ENCODE results near the gene SERPINA6.
"Not testable (repeated sequence)": the region's sequence is repeated elsewhere in the genome, so short reads cannot be mapped to it uniquely, and the experiment has no call there.

The SERPINA6 gene

GRCh38 chr14:94354190-94354589 lies 31.1 kb upstream of the SERPINA6 start:
- not testable (repeated sequence) for DNase-seq

GRCh38 chr14:94349276-94349675 lies 26.1 kb upstream of the SERPINA6 start:
- DNase-seq = no peak

GRCh38 chr14:94348836-94349235 lies 25.7 kb upstream of the SERPINA6 start:
- no peak for DNase-seq

GRCh38 chr14:94346841-94347240 lies 23.7 kb upstream of the SERPINA6 start:
- DNase-seq = no peak

DNA sequence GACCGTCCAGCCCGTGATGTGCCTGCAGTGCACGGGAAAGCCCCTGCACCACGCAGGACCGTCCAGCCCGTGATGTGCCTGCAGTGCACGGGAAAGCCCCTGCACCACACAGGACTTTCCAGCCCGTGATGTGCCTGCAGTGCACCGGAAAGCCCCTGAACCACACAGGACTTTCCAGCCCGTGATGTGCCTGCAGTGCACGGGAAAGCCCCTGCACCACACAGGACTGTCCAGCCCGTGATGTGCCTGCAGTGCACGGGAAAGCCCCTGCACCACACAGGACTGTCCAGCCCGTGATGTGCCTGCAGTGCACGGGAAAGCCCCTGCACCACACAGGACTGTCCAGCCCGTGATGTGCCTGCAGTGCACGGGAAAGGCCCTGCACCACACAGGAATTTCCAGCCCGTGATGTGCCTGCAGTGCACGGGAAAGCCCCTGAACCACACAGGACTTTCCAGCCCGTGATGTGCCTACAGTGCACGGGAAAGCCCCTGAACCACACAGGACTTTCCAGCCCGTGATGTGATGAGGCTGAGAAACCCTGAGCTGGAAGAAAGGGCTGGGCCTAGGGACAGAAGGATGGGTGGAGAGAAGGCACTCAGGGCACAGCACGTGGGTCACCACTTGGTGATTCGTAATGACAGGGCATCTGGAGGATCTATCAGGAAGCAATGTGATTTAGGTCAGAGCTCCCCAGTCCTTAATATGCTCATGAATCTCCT lies 23.1 kb upstream of the SERPINA6 start:
- peak; percentile 89 for DNase-seq

DNA sequence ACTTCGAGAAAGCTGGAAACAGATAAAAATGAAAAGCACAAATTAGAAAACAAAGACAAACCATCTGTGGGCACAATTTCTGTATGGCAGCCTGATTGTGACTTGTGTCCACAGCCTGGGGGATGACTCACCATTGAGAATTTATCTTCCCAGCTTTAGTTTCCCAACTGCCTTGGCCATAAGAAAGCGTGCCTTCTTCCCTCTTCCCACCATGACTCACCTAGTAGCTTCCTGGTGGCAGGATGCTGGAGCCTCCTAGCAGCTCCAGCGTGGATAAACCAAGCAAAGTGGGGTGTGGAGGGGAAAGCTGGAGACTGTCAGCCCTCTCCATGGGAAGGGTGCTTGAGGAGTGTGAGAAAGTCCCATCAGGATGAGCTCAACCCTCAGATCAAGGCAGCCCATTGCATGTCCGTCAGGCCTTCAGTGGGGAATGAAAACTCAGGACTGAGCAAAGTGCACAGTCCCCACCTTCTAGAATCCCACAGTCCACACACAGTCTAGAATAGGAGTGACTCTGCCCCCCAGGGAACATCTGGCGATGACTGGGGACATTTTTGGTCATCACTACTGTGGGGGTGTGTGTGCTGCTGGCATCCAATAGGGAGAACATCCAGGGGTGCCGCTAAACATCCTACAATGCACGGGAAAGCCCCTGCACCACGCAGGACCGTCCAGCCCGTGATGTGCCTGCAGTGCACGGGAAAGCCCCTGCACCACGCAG lies 22.4 kb upstream of the SERPINA6 start:
- DNase-seq = no peak

DNA sequence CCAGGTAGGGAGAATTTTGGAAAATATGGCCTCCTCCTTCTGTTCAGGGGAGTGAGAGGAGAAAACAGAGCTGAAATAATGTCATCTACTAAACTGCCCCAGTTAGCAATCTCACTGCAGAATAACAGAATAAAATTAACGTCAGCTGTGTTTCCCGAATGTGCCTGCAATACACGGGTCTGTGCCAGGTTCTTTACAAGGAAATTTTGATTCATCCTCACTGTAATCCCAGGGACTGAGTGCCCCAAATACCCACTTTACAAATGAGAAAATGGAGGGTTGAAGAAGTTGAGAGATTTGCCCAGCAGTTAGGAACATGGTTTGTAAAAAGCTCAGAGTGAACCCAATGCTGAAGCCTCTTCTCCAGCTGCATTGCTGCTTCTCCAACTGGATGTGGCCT lies 21.3 kb upstream of the SERPINA6 start:
- no peak for DNase-seq

- DNase-seq = no peak
These were observed 20.3 kb upstream of the SERPINA6 start for GRCh38 chr14:94343238-94344005.

DNA sequence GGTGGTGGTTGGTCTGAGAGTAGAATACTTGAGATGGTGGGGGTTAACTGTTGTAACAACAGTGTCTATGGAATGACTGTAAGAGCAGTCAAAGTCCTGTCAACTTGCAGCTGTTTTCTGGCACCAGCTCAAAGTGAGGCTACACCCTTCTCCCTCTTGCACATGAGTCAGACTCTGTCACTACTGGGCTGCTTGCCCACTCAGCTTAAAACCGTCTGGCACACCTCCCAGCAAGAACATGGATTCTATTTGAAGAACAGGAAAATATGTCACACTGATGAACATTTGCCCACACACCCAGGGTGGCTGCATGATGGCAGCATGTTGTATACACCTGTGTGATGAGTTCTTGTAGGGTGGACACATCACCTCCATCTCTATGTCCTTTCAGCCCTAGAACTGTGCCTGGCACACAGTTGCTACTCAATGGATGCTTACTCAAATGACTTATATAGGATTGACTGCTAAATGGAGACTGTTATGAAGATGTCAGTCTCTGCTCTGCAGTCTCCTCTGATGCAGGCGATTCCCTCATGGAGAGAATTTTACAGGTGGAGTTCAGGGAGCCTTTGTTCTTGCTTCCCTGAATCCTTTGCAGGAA lies 19.3 kb upstream of the SERPINA6 start:
- peak; percentile 70 for DNase-seq

- DNase-seq = no peak
These were observed 18.7 kb upstream of the SERPINA6 start for GRCh38 chr14:94341656-94342333.

GRCh38 chr14:94340533-94340932 lies 17.4 kb upstream of the SERPINA6 start:
- DNase-seq = no peak

GRCh38 chr14:94338023-94338422 lies 14.9 kb upstream of the SERPINA6 start:
- DNase-seq = no peak

DNA sequence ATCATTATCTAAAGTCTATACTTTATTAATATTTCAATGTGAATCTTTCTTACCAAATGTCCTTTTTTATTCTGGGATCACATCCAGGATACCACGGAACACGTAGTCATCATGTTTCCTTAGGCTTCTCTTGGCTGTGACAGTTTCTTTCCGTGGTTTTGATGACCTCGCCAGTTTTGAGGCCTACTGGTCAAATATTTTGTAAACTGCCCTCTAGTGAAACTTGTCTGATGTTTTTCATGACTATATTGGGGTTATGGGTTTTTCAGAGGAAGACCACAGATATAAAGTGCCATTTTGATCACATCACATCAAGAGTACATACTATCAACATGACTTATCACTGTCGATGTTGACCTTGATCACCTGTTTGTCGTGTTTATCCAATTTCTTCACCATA lies 14.1 kb upstream of the SERPINA6 start:
- no peak for DNase-seq

GRCh38 chr14:94334872-94335271 lies 11.7 kb upstream of the SERPINA6 start:
- no peak for DNase-seq

- no peak for DNase-seq
These were observed 9.5 kb upstream of the SERPINA6 start for GRCh38 chr14:94332587-94332986.

DNA sequence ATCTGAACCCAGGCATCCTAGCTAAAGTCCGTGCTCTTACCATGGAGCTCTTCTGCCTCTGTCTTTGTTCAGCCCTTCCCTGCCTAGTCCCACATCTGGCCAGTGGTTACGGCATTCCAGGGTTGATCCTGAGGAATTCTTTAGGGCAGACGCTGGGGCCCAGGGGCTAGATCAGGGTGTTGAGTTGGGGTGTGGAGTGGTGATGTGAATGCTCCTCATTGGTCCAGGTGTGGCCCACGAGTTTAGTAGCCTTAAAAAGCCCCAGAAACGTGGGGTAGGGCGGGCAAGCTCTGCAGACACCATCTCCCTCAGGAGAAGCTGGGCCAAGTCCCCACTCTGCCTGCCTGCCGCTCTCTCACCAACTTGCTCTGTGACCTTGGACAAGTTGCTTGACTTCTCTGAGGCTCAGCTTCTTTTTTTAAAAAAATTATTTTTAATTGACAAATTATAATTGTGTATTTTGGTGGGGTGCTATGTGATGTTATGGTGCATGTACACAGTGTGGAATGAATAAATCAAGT lies 9.0 kb upstream of the SERPINA6 start:
- no peak for DNase-seq

DNA sequence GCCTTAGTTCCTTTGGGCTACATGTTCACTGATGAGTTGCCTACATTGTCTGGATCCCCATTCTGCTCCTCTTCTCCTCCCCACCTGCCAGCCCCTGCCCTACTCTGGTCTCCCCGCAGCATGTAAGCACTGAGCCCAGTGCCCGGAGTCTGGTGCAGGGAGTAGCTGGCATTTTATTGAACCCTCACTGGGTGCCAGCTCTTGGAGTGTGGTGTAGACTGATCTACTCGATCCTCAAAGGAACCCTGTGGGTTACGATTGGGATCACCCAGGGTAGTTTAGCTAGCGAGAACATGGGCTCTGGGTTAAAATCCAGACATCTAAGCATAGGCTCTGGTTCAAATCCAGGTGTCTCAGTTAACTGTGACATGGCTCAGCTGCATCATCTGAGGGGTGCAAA lies 8.3 kb upstream of the SERPINA6 start:
- no peak for DNase-seq

- no peak for DNase-seq
These were observed 7.7 kb upstream of the SERPINA6 start for GRCh38 chr14:94330857-94331256.

DNA sequence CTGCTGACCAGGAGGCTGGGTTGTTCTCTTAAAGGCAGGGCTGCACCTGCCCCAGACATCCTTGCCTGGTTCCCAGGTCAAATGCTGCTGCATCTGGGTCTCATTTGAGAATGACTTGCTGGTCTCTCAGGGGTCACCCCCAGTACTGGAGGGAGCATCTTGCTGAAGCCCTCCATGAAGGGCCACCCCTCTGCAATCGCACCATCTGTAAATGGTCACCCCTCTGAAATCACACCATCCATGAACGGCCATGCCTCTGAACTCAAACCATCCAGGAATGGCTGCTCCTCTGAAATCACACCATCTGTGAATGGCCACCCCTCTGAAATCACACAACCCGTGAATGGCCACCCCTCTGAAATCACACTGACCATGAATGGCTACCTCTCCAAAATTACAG lies 7.3 kb upstream of the SERPINA6 start:
- DNase-seq = no peak

DNA sequence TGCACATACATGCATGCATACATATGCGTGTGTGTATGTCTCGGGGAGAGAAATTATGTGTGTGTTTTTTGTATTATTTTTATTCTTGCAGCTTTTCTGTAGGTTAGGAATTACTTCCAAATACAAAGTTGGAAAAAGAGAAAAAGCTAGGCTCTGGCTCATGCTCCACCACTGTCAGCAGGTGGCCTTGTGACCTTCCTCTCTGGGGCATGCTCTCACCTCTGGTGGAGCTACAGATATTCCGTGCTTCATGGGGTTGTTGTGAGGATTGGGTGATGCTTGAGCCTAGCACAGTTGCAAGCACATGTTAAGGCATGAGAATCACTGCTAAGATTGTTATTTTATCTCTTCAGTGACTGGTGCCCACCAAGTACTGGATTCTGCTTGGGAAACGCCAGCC lies 6.7 kb upstream of the SERPINA6 start:
- DNase-seq = no peak

DNA sequence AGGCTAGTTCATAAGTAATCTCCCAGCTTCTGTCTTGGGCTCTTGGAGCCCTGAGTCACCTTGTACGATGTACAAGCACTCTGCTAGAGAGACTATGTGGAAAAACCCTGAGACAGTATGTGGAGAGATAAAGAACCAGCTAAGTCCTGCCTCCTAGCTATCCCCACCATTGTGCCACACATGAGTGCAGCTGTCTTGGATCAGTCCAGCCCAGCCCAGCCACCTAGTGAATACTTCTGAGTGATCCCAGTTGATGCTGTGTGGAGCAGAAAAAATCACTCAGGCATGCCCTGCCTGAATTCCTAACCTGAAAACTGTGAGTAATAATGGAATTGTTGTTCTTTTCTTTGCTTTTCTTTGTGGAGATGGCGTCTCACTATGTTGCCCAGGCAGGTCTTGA lies 5.1 kb upstream of the SERPINA6 start:
- DNase-seq = no peak

DNA sequence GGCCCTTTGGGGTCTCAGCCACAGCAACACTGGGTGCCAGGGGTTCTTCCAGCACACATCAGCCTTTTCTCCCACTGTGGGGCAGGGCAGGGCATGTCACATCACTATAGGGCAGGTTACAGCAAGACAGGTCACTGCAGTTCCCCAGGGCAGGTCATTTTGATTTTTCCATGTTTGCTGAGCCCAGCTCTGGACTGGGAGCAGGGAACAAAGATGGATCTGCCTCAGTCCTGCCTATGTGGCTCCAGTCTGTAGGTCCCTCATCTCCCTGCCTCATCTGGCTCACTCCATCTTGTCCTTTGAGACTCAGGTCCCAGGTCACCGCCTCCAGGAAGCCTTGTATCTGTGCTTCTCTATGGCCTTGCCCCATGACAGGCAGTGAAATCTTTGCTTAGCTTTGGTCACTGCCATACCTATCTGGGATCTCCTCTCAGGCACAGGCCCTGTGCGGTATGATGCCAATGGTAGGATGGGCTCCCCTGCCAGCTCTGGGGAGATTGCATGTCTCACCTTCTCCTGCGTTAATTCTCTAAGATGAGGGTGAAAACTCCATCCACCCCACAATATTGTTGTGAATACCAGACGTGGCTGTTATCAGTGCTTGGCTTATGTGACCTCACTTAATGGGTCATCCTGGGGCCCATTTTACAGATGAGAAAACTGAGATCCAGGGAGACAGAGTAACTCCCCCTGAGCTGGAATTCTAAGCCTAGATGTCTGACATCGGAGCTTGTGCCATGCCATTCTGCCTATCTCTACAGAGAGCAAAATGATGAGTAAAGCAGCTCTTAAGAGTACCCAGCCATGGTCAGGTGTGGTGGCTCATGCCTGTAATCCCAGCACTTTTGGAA lies 1.5 kb downstream of the SERPINA6 start:
- no peak for DNase-seq
